ENCODE measurements around the gene MYH11.

- TF ChIP-seq PBX3 (CRISPR knock-in tag; IDR thresholded peaks at IDR 0.05; ENCODE audit: borderline replicate concordance) (no peak), SYNCRIP (IDR thresholded peaks at IDR 0.05; ENCODE audit: insufficient read depth, low read depth, low read length) (no peak), SRSF9 (IDR thresholded peaks at IDR 0.05; ENCODE audit: borderline replicate concordance, insufficient read depth, low read depth, low read length, poor library complexity, severe bottlenecking) (no peak), REST (IDR thresholded peaks at IDR 0.05; ENCODE audit: borderline replicate concordance in 1 of 2, low read depth in 1 of 2, low read length in 2 of 2) (no peak), ARID4A (CRISPR knock-in tag; IDR thresholded peaks at IDR 0.05; ENCODE audit: borderline replicate concordance) (no peak), FOXM1 (CRISPR knock-in tag; IDR thresholded peaks at IDR 0.05) (no peak), YY1 (IDR thresholded peaks at IDR 0.05; ENCODE audit: insufficient read depth, insufficient replicate concordance, low read depth, low read length) (no peak), ZNF274 (CRISPR knock-in tag; IDR thresholded peaks at IDR 0.05) (no peak), RFXANK (CRISPR knock-in tag; IDR thresholded peaks at IDR 0.05) (no peak), ZNF629 (CRISPR knock-in tag; conservative IDR thresholded peaks at IDR 0.05) (no peak), SPEN (CRISPR knock-in tag; IDR thresholded peaks at IDR 0.05; ENCODE audit: low read depth) (no peak)
- TF ChIP-seq, protein P1, sequence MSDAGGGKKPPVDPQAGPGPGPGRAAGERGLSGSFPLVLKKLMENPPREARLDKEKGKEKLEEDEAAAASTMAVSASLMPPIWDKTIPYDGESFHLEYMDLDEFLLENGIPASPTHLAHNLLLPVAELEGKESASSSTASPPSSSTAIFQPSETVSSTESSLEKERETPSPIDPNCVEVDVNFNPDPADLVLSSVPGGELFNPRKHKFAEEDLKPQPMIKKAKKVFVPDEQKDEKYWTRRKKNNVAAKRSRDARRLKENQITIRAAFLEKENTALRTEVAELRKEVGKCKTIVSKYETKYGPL (CRISPR knock-in tag; IDR thresholded peaks at IDR 0.05), result no peak
- TF ChIP-seq, protein P2, sequence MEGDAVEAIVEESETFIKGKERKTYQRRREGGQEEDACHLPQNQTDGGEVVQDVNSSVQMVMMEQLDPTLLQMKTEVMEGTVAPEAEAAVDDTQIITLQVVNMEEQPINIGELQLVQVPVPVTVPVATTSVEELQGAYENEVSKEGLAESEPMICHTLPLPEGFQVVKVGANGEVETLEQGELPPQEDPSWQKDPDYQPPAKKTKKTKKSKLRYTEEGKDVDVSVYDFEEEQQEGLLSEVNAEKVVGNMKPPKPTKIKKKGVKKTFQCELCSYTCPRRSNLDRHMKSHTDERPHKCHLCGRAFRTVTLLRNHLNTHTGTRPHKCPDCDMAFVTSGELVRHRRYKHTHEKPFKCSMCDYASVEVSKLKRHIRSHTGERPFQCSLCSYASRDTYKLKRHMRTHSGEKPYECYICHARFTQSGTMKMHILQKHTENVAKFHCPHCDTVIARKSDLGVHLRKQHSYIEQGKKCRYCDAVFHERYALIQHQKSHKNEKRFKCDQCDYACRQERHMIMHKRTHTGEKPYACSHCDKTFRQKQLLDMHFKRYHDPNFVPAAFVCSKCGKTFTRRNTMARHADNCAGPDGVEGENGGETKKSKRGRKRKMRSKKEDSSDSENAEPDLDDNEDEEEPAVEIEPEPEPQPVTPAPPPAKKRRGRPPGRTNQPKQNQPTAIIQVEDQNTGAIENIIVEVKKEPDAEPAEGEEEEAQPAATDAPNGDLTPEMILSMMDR (CRISPR knock-in tag; IDR thresholded peaks at IDR 0.05), result no peak
- TF ChIP-seq, protein P3, sequence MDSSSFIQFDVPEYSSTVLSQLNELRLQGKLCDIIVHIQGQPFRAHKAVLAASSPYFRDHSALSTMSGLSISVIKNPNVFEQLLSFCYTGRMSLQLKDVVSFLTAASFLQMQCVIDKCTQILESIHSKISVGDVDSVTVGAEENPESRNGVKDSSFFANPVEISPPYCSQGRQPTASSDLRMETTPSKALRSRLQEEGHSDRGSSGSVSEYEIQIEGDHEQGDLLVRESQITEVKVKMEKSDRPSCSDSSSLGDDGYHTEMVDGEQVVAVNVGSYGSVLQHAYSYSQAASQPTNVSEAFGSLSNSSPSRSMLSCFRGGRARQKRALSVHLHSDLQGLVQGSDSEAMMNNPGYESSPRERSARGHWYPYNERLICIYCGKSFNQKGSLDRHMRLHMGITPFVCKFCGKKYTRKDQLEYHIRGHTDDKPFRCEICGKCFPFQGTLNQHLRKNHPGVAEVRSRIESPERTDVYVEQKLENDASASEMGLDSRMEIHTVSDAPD (CRISPR knock-in tag; IDR thresholded peaks at IDR 0.05), result no peak
Observed at GRCh38 chr16:15771694-15772093, 85.1 kb downstream of the MYH11 start.

All from HepG2 (cell line).